ENCODE results near the gene CD101.

DNA sequence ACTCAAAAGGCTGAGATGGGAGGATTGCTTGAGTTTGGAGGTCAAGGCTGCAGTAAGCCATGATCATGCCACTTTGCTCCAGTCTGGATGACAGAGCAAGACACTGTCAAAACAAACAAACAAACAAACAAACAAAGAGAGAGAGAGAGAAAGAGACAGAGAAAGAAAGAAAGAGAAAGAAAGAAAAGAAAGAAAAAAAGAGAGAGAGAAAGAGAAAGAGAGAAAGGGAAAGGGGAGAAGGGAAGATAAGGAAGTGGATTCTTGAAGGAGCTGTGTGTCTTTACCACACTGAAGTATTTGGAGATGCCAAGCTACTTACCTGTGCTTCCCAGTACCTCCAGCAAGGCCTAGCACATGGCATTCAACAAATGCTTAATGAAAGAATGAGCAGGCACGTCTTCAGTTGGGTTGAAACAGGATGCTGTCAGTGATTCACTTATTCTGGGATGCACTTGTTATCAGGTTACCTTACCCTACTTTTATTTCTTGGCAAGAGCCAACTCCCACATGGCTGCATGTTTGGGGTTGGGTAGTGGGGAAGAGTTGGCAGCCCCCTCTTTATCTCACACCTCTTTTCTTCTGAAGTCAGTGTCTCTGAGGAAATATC lies 28.8 kb downstream of the CD101 start:
- TF ChIP-seq, protein P1, sequence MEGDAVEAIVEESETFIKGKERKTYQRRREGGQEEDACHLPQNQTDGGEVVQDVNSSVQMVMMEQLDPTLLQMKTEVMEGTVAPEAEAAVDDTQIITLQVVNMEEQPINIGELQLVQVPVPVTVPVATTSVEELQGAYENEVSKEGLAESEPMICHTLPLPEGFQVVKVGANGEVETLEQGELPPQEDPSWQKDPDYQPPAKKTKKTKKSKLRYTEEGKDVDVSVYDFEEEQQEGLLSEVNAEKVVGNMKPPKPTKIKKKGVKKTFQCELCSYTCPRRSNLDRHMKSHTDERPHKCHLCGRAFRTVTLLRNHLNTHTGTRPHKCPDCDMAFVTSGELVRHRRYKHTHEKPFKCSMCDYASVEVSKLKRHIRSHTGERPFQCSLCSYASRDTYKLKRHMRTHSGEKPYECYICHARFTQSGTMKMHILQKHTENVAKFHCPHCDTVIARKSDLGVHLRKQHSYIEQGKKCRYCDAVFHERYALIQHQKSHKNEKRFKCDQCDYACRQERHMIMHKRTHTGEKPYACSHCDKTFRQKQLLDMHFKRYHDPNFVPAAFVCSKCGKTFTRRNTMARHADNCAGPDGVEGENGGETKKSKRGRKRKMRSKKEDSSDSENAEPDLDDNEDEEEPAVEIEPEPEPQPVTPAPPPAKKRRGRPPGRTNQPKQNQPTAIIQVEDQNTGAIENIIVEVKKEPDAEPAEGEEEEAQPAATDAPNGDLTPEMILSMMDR (IDR thresholded peaks at IDR 0.05 in 2 of 3, conservative IDR thresholded peaks at IDR 0.05 in 1 of 3; ENCODE audit: borderline replicate concordance in 1 of 3, insufficient read depth in 1 of 3, low read depth in 2 of 3, low read length in 2 of 3) = no peak
- TF ChIP-seq, protein P2, sequence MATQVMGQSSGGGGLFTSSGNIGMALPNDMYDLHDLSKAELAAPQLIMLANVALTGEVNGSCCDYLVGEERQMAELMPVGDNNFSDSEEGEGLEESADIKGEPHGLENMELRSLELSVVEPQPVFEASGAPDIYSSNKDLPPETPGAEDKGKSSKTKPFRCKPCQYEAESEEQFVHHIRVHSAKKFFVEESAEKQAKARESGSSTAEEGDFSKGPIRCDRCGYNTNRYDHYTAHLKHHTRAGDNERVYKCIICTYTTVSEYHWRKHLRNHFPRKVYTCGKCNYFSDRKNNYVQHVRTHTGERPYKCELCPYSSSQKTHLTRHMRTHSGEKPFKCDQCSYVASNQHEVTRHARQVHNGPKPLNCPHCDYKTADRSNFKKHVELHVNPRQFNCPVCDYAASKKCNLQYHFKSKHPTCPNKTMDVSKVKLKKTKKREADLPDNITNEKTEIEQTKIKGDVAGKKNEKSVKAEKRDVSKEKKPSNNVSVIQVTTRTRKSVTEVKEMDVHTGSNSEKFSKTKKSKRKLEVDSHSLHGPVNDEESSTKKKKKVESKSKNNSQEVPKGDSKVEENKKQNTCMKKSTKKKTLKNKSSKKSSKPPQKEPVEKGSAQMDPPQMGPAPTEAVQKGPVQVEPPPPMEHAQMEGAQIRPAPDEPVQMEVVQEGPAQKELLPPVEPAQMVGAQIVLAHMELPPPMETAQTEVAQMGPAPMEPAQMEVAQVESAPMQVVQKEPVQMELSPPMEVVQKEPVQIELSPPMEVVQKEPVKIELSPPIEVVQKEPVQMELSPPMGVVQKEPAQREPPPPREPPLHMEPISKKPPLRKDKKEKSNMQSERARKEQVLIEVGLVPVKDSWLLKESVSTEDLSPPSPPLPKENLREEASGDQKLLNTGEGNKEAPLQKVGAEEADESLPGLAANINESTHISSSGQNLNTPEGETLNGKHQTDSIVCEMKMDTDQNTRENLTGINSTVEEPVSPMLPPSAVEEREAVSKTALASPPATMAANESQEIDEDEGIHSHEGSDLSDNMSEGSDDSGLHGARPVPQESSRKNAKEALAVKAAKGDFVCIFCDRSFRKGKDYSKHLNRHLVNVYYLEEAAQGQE (IDR thresholded peaks at IDR 0.05; ENCODE audit: low read depth) = no peak
- TF ChIP-seq EZH2phosphoT487 (IDR thresholded peaks at IDR 0.05; ENCODE audit: borderline replicate concordance) (no peak), POLR2A (IDR thresholded peaks at IDR 0.05; ENCODE audit: borderline replicate concordance, extremely low read depth, insufficient read depth, insufficient read length) (no peak), RAD21 (IDR thresholded peaks at IDR 0.05; ENCODE audit: low read depth) (no peak), CEBPB (IDR thresholded peaks at IDR 0.05; ENCODE audit: low read depth) (no peak), EZH2 (IDR thresholded peaks at IDR 0.05) (no peak), SIN3A (IDR thresholded peaks at IDR 0.05; ENCODE audit: low read depth) (no peak)
